Measurements from ENCODE around the gene PCDHGA9. TPM values are rescaled to one million over a fixed set of nuclear protein-coding genes. Genes with fewer than 3 reads are reported as not detected.

The PCDHGA9 gene
- total RNA-seq, 1 experiment from 2014 or later = 1.9 TPM

DNA sequence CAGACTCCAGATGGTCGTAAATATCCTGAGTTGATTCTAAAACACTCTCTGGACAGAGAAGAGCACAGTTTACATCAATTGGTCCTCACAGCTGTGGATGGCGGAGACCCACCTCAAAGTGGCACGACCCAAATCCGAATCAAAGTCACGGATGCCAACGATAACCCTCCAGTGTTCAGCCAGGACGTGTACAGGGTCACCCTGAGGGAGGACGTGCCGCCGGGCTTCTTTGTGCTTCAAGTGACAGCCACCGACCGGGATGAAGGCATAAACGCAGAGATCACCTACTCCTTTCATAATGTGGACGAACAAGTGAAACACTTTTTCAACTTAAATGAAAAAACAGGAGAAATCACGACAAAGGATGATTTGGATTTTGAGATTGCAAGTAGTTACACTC is 41.9 kb upstream of the PCDHGA9 start:
- no peaks in the 10 kb centered on the region for H3F3A ChIP-seq (ENCODE audit: low read length, unreplicated experiment)
- DNase-seq (no peak), ATAC-seq (no peak)
- ChIA-PET POLR2A (ENCODE audit: unreplicated experiment) (no interaction called here), CTCF (interaction anchor here (1.1 kb wide), 1 partner anchor 200 kb away, joined by 5 read pairs; no protein-coding TSS in a partner anchor)
- no peaks in the 10 kb centered on the region; the same call in 1 of the 2 replicates for H3K9me3 ChIP-seq (ENCODE audit: low read length)
- no peaks in the 10 kb centered on the region for H3K9me2 ChIP-seq (replicated peaks; ENCODE audit: low read length)
- intact Hi-C loops (cut with micrococcal nuclease) = loop anchor here (1.0 to 5.0 kb wide), 2 partner anchors 200 to 268 kb away; partner anchors contain the start of gene PCDHB2
- 0 out of 2 replicates have a peak overlapping the region, but pooled peaks have one; percentile 94 for H2AFZ ChIP-seq (ENCODE audit: low read length)
- 0 out of 2 replicates have a peak, but pooled peaks cover 3% of the 10 kb centered on the region for H3K4me1 ChIP-seq (ENCODE audit: insufficient read depth, low read length)
- no peaks in the 10 kb centered on the region for H3K36me3 ChIP-seq (ENCODE audit: low read depth, low read length)
- H4K20me1 ChIP-seq (ENCODE audit: low read length) = no peaks in the 10 kb centered on the region
- no peaks in the 10 kb centered on the region for H3K27me3 ChIP-seq (ENCODE audit: low read length)
- H3K4me3 ChIP-seq (ENCODE audit: low read length) = peak overlapping the region; percentile 69; the same call in 1 of the 2 replicates
- no TSS peak for BruUV-seq (replicated peaks)
- H3K9ac ChIP-seq (ENCODE audit: low read length) = no peak overlapping the region
- H3K79me2 ChIP-seq (ENCODE audit: low read length) = no peaks in the 10 kb centered on the region
- no peak for TF ChIP-seq EZH2 (IDR thresholded peaks at IDR 0.05; ENCODE audit: low read length, unreplicated experiment)
- TF ChIP-seq, protein P1, sequence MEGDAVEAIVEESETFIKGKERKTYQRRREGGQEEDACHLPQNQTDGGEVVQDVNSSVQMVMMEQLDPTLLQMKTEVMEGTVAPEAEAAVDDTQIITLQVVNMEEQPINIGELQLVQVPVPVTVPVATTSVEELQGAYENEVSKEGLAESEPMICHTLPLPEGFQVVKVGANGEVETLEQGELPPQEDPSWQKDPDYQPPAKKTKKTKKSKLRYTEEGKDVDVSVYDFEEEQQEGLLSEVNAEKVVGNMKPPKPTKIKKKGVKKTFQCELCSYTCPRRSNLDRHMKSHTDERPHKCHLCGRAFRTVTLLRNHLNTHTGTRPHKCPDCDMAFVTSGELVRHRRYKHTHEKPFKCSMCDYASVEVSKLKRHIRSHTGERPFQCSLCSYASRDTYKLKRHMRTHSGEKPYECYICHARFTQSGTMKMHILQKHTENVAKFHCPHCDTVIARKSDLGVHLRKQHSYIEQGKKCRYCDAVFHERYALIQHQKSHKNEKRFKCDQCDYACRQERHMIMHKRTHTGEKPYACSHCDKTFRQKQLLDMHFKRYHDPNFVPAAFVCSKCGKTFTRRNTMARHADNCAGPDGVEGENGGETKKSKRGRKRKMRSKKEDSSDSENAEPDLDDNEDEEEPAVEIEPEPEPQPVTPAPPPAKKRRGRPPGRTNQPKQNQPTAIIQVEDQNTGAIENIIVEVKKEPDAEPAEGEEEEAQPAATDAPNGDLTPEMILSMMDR (conservative IDR thresholded peaks at IDR 0.05; ENCODE audit: low read depth, low read length) = no peak
- no peak for TF ChIP-seq EZH2phosphoT487 (IDR thresholded peaks at IDR 0.05; ENCODE audit: borderline replicate concordance, low read length)
- peak overlapping the region; percentile 80; the same call in 1 of the 2 replicates for H3K4me2 ChIP-seq (ENCODE audit: low read length)
- H3K27ac ChIP-seq (ENCODE audit: low read length) = no peak overlapping the region

DNA sequence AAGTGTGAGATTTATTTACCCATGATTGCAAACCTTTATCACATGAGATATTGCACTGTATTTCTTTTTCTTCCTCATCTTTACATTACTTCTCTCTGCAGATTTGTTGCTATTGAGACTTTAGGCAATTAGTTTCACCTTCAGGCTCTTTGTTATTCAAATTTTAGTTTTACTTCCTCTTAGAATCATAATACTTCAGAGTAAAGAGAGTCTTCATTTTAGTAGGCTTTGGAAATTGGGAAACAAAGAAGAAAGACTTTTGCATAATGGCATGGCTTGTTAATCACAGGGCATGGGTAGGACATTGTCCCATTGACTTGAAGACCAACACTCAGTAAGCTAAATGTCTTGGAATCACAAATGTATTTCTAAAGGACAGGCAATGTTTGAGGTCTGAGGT is 39.9 kb upstream of the PCDHGA9 start:
- no TSS peak for BruUV-seq (replicated peaks)
- Histone ChIP-seq H3F3A (ENCODE audit: low read length, unreplicated experiment) (no peaks in the 10 kb centered on the region), H2AFZ (ENCODE audit: low read length) (no peak overlapping the region), H3K9ac (ENCODE audit: low read length) (no peak overlapping the region), H3K4me1 (ENCODE audit: insufficient read depth, low read length) (0 out of 2 replicates have a peak, but pooled peaks cover 3% of the 10 kb centered on the region), H3K9me3 (ENCODE audit: low read length) (no peaks in the 10 kb centered on the region; the same call in 1 of the 2 replicates), H3K9me2 (replicated peaks; ENCODE audit: low read length) (no peaks in the 10 kb centered on the region), H4K20me1 (ENCODE audit: low read length) (no peaks in the 10 kb centered on the region), H3K27ac (ENCODE audit: low read length) (no peak overlapping the region), H3K4me2 (ENCODE audit: low read length) (no peak overlapping the region), H3K27me3 (ENCODE audit: low read length) (no peaks in the 10 kb centered on the region), H3K36me3 (ENCODE audit: low read depth, low read length) (no peaks in the 10 kb centered on the region; the same call in 1 of the 2 replicates), H3K79me2 (ENCODE audit: low read length) (no peaks in the 10 kb centered on the region), H3K4me3 (ENCODE audit: low read length) (no peak overlapping the region)
- intact Hi-C loops (cut with micrococcal nuclease) = loop anchor here (5.0 kb wide), 1 partner anchor 270 kb away; the partner anchor contains the start of gene PCDHB2
- DNase-seq (no peak), ATAC-seq (no peak)
- TF ChIP-seq EZH2phosphoT487 (IDR thresholded peaks at IDR 0.05; ENCODE audit: borderline replicate concordance, low read length) (no peak), EZH2 (IDR thresholded peaks at IDR 0.05; ENCODE audit: low read length, unreplicated experiment) (no peak)
- TF ChIP-seq, protein P1 (conservative IDR thresholded peaks at IDR 0.05; ENCODE audit: low read depth, low read length) = no peak
- ChIA-PET POLR2A (ENCODE audit: unreplicated experiment) (no interaction called here), CTCF (no interaction called here)

Data from PC-3 (cell line).